HG03159 (cell line): Measurements from ENCODE around the gene PRKCZ.

ENCODE experiments used
- ATAC-seq: cut with Tn5 transposase; IDR thresholded peaks from one replicate; pipeline ENCODE4 v1.9.1; 2021; ENCODE audit warnings: mild to moderate bottlenecking, moderate library complexity; ENCODE audit not compliant: unreplicated experiment

Gene PRKCZ

DNA sequence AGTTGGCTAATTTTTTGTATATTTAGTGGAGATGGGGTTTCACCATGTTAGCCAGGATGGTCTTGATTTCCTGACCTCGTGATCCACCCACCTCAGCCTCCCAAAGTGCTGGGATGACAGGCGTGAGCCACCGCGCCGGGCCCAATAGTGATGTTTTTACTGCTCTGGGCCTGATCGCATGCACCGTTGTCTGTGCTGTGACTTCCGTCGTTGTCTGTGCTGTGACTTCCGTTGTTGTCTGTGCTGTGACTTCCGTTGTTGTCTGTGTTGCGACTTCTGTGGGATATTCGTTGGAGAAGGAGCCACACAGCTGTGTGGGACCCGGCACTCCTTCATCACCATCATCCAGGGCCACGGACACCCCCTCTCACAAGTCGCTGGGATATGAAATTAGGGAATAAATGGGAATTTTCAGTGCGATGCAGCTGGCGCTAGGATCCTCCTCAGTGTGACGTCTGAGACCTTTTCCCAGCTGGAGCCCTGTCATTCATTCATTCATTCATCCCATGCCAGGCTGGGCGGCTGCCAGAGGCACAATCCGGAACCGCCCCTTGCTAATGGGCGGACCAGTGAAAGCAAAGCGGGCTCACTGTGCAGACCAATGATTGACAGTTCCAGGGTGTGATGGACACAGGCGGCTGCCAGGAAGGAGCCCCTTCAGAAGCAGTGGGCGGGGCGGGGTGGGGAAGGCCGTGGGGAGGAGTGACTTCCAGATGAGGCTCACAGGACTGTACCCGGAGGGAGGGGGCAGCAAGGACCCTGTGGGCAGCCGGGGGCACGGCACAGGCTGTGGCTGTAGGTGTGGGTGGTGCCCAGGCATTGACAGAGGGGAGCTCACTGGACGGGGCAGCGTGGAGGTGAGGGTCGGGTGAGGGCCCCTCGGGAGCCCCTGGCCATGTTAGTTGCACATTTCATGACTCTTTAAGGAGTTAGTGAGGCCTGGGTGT, 48.9 kb downstream of the PRKCZ start:
- no peak for ATAC-seq

- no peak for ATAC-seq
Measured at GRCh38 chr1:2099886-2100779, 49.9 kb downstream of the PRKCZ start.

DNA sequence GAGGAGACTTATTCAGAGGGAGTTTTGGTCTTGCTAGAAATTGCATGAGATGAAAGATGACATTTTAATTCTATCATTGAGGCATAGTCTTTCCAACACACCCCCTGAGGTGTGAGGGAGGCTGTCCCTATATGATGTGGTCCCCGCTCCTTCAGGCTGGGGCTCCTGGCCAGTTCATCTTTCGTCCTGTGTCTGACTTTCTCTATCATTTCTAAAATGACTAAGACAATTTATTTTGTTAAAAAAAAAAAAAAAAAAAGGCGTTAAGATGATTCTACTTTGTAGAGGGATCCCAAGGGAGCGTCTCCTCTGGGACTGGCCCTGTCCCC, 50.5 kb downstream of the PRKCZ start:
- no peak for ATAC-seq

- no peak for ATAC-seq
Measured at GRCh38 chr1:2101531-2101930, 51.3 kb downstream of the PRKCZ start.

DNA sequence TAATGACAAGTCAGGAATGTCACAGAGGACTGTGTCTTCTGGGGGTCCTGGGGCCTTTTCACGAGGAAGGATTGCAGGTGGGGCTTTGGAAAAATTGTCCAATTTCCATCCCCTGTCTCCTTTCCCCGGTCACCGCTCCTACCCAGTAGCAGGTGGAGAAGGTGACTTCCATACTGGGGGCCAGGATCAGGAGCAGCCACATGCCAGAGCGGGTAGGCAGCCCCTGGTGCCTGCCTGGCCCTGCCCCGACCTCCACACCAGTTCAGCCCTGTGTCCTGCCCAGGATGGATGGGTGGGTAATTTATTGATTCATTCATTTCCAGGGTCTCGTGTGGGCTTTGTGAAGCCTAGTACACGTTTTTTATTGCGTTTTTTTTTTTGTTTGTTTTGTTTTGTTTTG, 51.7 kb downstream of the PRKCZ start:
- ATAC-seq = no peak

DNA sequence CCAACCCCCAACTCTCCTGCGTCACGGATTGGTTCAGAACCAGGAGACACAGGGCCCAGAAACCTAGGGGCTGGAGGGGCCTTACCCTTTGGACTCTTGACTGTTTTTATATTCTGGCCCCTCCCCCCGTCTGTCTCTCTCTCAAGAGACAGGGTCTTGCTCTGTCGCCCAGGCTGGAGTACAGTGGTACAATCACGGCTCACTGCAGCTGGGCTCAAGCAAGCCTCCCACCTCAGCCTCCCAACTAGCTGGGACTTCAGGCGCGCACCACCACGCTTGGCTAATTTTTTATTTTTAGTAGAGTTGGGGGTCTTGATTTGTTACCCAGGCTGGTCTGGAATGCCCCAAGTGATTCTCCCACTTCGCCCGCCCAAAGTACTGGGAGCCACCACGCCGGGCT, 52.5 kb downstream of the PRKCZ start:
- ATAC-seq = no peak

- ATAC-seq = no peak
Measured at GRCh38 chr1:2103266-2103900, 53.2 kb downstream of the PRKCZ start.

GRCh38 chr1:2103901-2104590, 53.8 kb downstream of the PRKCZ start:
- ATAC-seq = no peak

DNA sequence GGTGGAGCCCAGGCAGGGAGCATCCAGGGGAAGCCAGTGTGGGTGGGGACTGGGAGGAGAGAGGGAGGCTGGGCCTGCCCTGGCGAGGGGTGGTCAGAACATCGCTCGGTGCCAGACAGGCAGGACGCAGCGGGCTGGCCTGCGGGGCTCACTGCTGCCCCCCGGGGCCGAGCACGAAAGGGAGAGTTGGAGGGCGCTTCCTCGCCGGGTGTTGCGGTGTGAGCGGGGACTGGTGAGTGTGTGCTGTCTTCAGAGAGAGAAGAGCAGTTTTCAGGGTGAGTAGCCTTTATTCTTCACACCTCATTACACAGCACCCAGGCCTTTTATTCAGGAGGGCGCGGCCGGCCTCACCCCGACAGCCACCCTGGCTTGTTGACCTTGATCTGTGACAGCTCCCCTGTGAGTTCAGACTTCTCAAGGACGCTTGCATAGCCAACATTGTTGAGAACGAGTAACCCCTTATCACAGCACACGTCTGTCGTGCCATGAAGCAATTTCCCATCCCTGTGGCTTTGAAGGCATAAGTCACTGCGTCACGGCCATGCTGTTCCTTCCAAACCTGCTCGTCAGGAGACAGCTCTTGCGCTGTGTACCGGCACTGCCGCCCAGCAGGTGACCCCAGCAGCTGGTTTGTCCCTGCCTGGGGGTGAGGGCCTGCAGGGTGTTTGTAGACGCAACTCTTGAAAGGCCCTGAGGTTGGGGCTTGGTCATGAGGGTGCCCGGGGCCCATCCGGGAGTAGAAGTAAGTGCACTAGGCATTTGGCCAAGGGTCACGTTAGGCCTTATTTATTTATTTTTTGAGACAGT, 54.6 kb downstream of the PRKCZ start:
- no peak for ATAC-seq

DNA sequence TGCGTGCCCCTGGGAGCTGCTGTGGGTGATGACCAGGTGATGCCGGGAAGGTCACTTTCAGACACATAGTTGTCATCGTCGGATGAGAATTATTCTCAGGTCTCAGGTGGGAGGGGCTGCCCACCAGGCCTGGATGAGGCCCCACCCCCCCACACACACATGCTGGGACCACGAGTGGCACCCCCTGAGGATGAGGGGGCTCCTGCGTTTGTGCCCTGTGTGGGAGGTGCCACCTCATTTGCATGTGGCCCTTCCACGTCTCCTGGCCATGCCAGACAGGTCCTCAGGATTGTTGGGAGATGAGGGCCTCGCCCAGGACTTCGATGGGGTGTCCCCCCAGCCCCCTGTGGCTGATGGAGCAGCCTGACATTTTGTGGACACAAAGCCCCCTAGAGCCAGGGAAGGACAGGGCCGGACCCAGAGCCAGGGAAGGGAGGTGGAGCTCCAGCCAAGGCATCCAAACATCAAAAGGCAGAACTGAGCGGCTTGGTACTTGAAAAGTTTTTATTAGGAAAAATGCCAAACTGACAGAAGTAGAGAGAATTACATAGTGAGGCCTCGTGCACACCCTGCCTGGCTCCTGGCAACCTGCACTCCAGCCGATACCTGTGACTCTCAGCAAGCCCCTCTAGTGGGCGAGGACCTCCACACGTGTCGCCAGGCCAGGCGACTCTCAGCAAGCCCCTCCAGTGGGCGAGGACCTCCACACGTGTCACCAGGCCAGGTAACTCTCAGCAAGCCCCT, 55.7 kb downstream of the PRKCZ start:
- ATAC-seq = no peak

GRCh38 chr1:2106659-2107405, 56.6 kb downstream of the PRKCZ start:
- no peak for ATAC-seq

- ATAC-seq = no peak
Measured at GRCh38 chr1:2107586-2108212, 57.5 kb downstream of the PRKCZ start.

DNA sequence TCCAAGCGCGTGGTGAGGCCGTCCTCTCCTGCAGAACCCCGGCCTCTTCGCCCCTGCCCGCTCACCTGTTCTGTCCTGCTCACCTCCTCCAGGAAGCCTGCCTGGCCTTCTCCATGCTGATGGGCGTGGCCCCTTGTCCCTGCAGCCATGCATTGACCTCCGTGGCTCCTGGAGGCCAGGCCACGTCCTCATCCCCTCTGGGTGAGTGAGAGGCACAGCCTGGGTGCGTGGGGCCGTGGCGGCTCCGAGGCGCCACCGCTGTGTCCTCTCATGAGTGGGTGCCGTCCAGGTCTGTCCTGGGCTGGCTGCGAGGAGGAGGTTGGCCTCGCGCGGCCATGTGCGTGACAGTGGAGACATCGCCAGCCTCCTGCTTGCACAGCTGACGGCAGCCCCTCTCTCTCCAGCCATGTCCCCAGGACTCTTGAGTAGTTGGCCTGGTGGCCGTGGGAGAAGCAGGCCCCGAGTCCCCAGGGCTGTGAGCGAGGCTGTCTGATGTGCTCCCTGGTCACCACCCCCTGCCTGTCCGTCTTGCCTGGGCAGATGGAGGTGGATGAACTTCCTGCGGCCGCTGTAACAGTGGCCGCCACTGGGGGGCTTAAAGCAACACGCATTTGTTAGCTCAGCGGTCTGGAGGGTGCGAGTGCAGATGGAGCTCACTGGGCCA, 58.1 kb downstream of the PRKCZ start:
- no peak for ATAC-seq

- ATAC-seq = no peak
Measured at GRCh38 chr1:2108877-2109580, 58.8 kb downstream of the PRKCZ start.

- ATAC-seq = no peak
Measured at GRCh38 chr1:2109581-2110021, 59.4 kb downstream of the PRKCZ start.

- no peak for ATAC-seq
Measured at GRCh38 chr1:2110191-2110737, 60.1 kb downstream of the PRKCZ start.
